Gastrocnemius medialis (tissue), 4 donors: ENCODE data around the gene NPIPA5. TPM values are rescaled to one million over a fixed set of nuclear protein-coding genes. Genes with fewer than 3 reads are reported as not detected.
"Not testable (repeated sequence)": the region's sequence is repeated elsewhere in the genome, so short reads cannot be mapped to it uniquely, and the experiment has no call there.

ENCODE experiments used
- ATAC-seq, 2 donors: fragments of 150-250 bp; one replicate each; pipeline ENCODE4 v1.9.1; 2016
- DNase-seq, 2 donors: peaks; one replicate each; pipeline ENCODE4 v3.0.0-alpha.2; 2019
- H3K27ac ChIP-seq, 4 donors: fragments of 200-600 bp; sonication (generic); 1 replicate in 1 of 4; 2 replicates in 3 of 4; pipeline ENCODE4 v1.5.1; 2016 to 2018; ENCODE audit warnings: mild to moderate bottlenecking in 2 of 4, moderate library complexity in 1 of 4
- H3K27me3 ChIP-seq, 3 donors: fragments of 200-600 bp; sonication (generic) in 2 of 3; 1 replicate in 1 of 3; 2 replicates in 2 of 3; pipeline versions ENCODE4 v1.5.1 to v1.6.0; 2016 to 2019; ENCODE audit warnings: mild to moderate bottlenecking in 1 of 3, moderate library complexity in 1 of 3
- H3K36me3 ChIP-seq, 2 donors: fragments of 200-600 bp; sonication (generic) in 1 of 2; one replicate each; pipeline ENCODE4 v1.5.1; 2017 to 2018
- H3K4me1 ChIP-seq, 2 donors: fragments of 200-600 bp; sonication (generic) in 1 of 2; one replicate each; pipeline ENCODE4 v1.5.1; 2016 to 2017; ENCODE audit warnings: mild to moderate bottlenecking in 2 of 2
- H3K4me3 ChIP-seq, 4 donors: fragments of 200-600 bp; sonication (generic) in 3 of 4; 1 replicate in 1 of 4; 2 replicates in 3 of 4; pipeline ENCODE4 v1.5.1; 2016 to 2019; ENCODE audit warnings: mild to moderate bottlenecking in 2 of 4
- H3K9me3 ChIP-seq, 3 donors: fragments of 200-600 bp; sonication (generic) in 2 of 3; 1 replicate in 1 of 3; 2 replicates in 2 of 3; pipeline ENCODE4 v1.5.1; 2016 to 2019
- in situ Hi-C, 4 donors: fragments of 200-750 bp; cut with MboI; loops; one replicate each; pipeline versions ENCODE4 v1.15.0 to v1.8.0; 2017; ENCODE audit warnings: low sequenced_read_pairs in 4 of 4
- intact Hi-C: fragments of 100-400 bp; cut with DNase I; formaldehyde crosslinking; loops from one replicate; pipeline ENCODE4 v1.15.1; 2023; ENCODE audit warnings: low total_unique reads
- total RNA-seq, 4 donors: library from RNA; depleted of rRNA; stranded (reverse); fragments of >200 nt; gene quantifications; one replicate each; pipeline versions ENCODE4 v1.1.0 to v1.2.3, GENCODE V29; 2016

The NPIPA5 gene
- total RNA-seq, 4 donors from 2014 or later, result 6.8 to 16.7 (median 11.1) TPM

- H3K4me1 ChIP-seq, H3K27ac ChIP-seq, H3K27me3 ChIP-seq, DNase-seq, H3K4me3 ChIP-seq, intact Hi-C loops, H3K36me3 ChIP-seq, in situ Hi-C loops, H3K9me3 ChIP-seq: not testable (repeated sequence)
- peak in 1 of 2 donors; percentile 6 for ATAC-seq
Observed at GRCh38 chr16:15351251-15351650, 26.8 kb downstream of the NPIPA5 start.

GRCh38 chr16:15348721-15349120 lies 29.4 kb downstream of the NPIPA5 start:
- H3K27ac ChIP-seq, H3K4me3 ChIP-seq, DNase-seq, H3K36me3 ChIP-seq, in situ Hi-C loops, H3K27me3 ChIP-seq, H3K4me1 ChIP-seq, intact Hi-C loops, H3K9me3 ChIP-seq: not testable (repeated sequence)
- peak in 1 of 2 donors; percentile 48 for ATAC-seq

GRCh38 chr16:15342337-15342736 lies 35.8 kb downstream of the NPIPA5 start:
- H3K4me3 ChIP-seq, in situ Hi-C loops, ATAC-seq, H3K27ac ChIP-seq, H3K4me1 ChIP-seq, DNase-seq, H3K27me3 ChIP-seq, H3K36me3 ChIP-seq, H3K9me3 ChIP-seq, intact Hi-C loops: not testable (repeated sequence)

- ATAC-seq, result peak; percentile 43 to 72
- DNase-seq, H3K4me3 ChIP-seq, H3K9me3 ChIP-seq, intact Hi-C loops, H3K27me3 ChIP-seq, H3K36me3 ChIP-seq, in situ Hi-C loops, H3K27ac ChIP-seq, H3K4me1 ChIP-seq: not testable (repeated sequence)
Observed at GRCh38 chr16:15338986-15339385, 39.1 kb downstream of the NPIPA5 start.

GRCh38 chr16:15337974-15338605 lies 40.0 kb downstream of the NPIPA5 start:
- H3K4me3 ChIP-seq, H3K27ac ChIP-seq, H3K27me3 ChIP-seq, H3K4me1 ChIP-seq, ATAC-seq, H3K36me3 ChIP-seq, in situ Hi-C loops, DNase-seq, H3K9me3 ChIP-seq, intact Hi-C loops: not testable (repeated sequence)

- DNase-seq, H3K9me3 ChIP-seq, H3K36me3 ChIP-seq, H3K27me3 ChIP-seq, intact Hi-C loops, in situ Hi-C loops, H3K4me1 ChIP-seq, H3K27ac ChIP-seq, H3K4me3 ChIP-seq: not testable (repeated sequence)
- ATAC-seq, result peak; percentile 47 to 76
Observed at GRCh38 chr16:15335609-15336008, 42.5 kb downstream of the NPIPA5 start.

GRCh38 chr16:15333969-15334368 lies 44.1 kb downstream of the NPIPA5 start:
- in situ Hi-C loops, intact Hi-C loops, H3K36me3 ChIP-seq, H3K27me3 ChIP-seq, H3K4me3 ChIP-seq, H3K9me3 ChIP-seq, ATAC-seq, DNase-seq, H3K4me1 ChIP-seq, H3K27ac ChIP-seq: not testable (repeated sequence)

- H3K9me3 ChIP-seq, ATAC-seq, in situ Hi-C loops, intact Hi-C loops, H3K27ac ChIP-seq, DNase-seq, H3K27me3 ChIP-seq, H3K4me3 ChIP-seq, H3K4me1 ChIP-seq, H3K36me3 ChIP-seq: not testable (repeated sequence)
Observed at GRCh38 chr16:15330978-15331377, 47.1 kb downstream of the NPIPA5 start.

GRCh38 chr16:15324954-15325353 lies 53.1 kb downstream of the NPIPA5 start:
- H3K27ac ChIP-seq, H3K4me1 ChIP-seq, H3K4me3 ChIP-seq, DNase-seq, intact Hi-C loops, ATAC-seq, H3K27me3 ChIP-seq, H3K9me3 ChIP-seq, H3K36me3 ChIP-seq, in situ Hi-C loops: not testable (repeated sequence)

GRCh38 chr16:15323373-15323772 lies 54.7 kb downstream of the NPIPA5 start:
- H3K4me1 ChIP-seq, H3K4me3 ChIP-seq, H3K9me3 ChIP-seq, ATAC-seq, H3K27ac ChIP-seq, H3K36me3 ChIP-seq, in situ Hi-C loops, DNase-seq, H3K27me3 ChIP-seq, intact Hi-C loops: not testable (repeated sequence)

- H3K4me1 ChIP-seq, H3K27ac ChIP-seq, DNase-seq, H3K9me3 ChIP-seq, H3K36me3 ChIP-seq, H3K27me3 ChIP-seq, in situ Hi-C loops, ATAC-seq, intact Hi-C loops, H3K4me3 ChIP-seq: not testable (repeated sequence)
Observed at GRCh38 chr16:15321221-15321620, 56.9 kb downstream of the NPIPA5 start.

- intact Hi-C loops, in situ Hi-C loops, H3K4me3 ChIP-seq, H3K4me1 ChIP-seq, H3K9me3 ChIP-seq, DNase-seq, H3K36me3 ChIP-seq, H3K27ac ChIP-seq, ATAC-seq, H3K27me3 ChIP-seq: not testable (repeated sequence)
Observed at GRCh38 chr16:15314562-15314961, 63.5 kb downstream of the NPIPA5 start.
